Stimulated activated CD4-positive, alpha-beta T cell treated with anti-CD3 and anti-CD28 coated beads, Interleukin-15, amount 100 ng/mL, for 24 hours (primary cell): ENCODE results near the gene LIME1.

Experiments
- DNase-seq: peaks from one replicate; pipeline ENCODE4 v3.0.0-alpha.2; 2020

Gene LIME1

GRCh38 chr20:63697357-63697867 lies 39.1 kb upstream of the LIME1 start:
- no peak for DNase-seq

- no peak for DNase-seq
Measured at GRCh38 chr20:63697868-63698545, 38.5 kb upstream of the LIME1 start.

GRCh38 chr20:63698739-63699465 lies 37.6 kb upstream of the LIME1 start:
- DNase-seq = peak; percentile 75

- DNase-seq = no peak
Measured at GRCh38 chr20:63699466-63700198, 36.8 kb upstream of the LIME1 start.

GRCh38 chr20:63700199-63701050 lies 36.0 kb upstream of the LIME1 start:
- DNase-seq = no peak

GRCh38 chr20:63701051-63701328 lies 35.5 kb upstream of the LIME1 start:
- DNase-seq = no peak

- no peak for DNase-seq
Measured at GRCh38 chr20:63701329-63702035, 35.0 kb upstream of the LIME1 start.

GRCh38 chr20:63702036-63702665 lies 34.3 kb upstream of the LIME1 start:
- DNase-seq = no peak

- no peak for DNase-seq
Measured at GRCh38 chr20:63702751-63703470, 33.6 kb upstream of the LIME1 start.

GRCh38 chr20:63703471-63703975 lies 32.9 kb upstream of the LIME1 start:
- DNase-seq = no peak

- DNase-seq = no peak
Measured at GRCh38 chr20:63703976-63704748, 32.3 kb upstream of the LIME1 start.

- DNase-seq = no peak
Measured at GRCh38 chr20:63704749-63705117, 31.7 kb upstream of the LIME1 start.

GRCh38 chr20:63705232-63706026 lies 31.0 kb upstream of the LIME1 start:
- no peak for DNase-seq

GRCh38 chr20:63706027-63706695 lies 30.3 kb upstream of the LIME1 start:
- no peak for DNase-seq

- DNase-seq = peak; percentile 74
Measured at GRCh38 chr20:63706852-63707557, 29.5 kb upstream of the LIME1 start.

GRCh38 chr20:63707558-63708300 lies 28.7 kb upstream of the LIME1 start, which contains the start of the genes ARFRP1 and ZGPAT:
Gene ARFRP1, minus strand, starts transcription at chr20:63707976. Its CDS starts 885 bp downstream, at chr20:63707091.
Gene ZGPAT, plus strand, starts transcription at chr20:63708039. Its CDS starts 542 bp downstream, at chr20:63708581.
- DNase-seq = peak; percentile 90
